ENCODE results near the gene FSIP1. TPM values are rescaled to one million over a fixed set of nuclear protein-coding genes. Genes with fewer than 3 reads are reported as not detected.
A peak's percentile ranks its signal among the peaks of the same experiment; 100 is the strongest.

The FSIP1 gene
- total and polyA plus RNA-seq, 9 of the 15 experiments (the other 6 are each of a cell fraction or from before 2014, with no cell fraction given), result 0.07 to 0.51 (median 0.29) TPM

GRCh38 chr15:39744334-39745103 is 38.1 kb downstream of the FSIP1 start:
- intact Hi-C loops (cut with micrococcal nuclease) (no loop called here), in situ Hi-C loops (cut with MboI) (no loop called here)
- H3K4me3 ChIP-seq, result no peak overlapping the region
- 20% methylated on average over 4 of the region's 7 CpGs for WGBS (ENCODE audit: insufficient coverage, low coverage, missing lambda C conversion rate)
- no peaks in the 10 kb centered on the region for H3K4me1 ChIP-seq (replicated peaks in 1 of 2; ENCODE audit: control insufficient read depth in 2 of 2, insufficient read depth in 2 of 2, low read length in 2 of 2)
- no TSS peak for BruUV-seq (replicated peaks)
- no peak overlapping the region for H2AFZ ChIP-seq (ENCODE audit: low read depth, low read length)
- peak; percentile 58; the same call in 2 of the 3 replicates for ATAC-seq
- no peaks in the 10 kb centered on the region for H3K9me3 ChIP-seq (replicated peaks; ENCODE audit: control insufficient read depth, insufficient read depth, low read depth, low read length)
- H4K20me1 ChIP-seq (replicated peaks; ENCODE audit: control insufficient read depth, insufficient read depth, low read length), result no peaks in the 10 kb centered on the region
- no peak for FAIRE-seq
- no peaks in the 10 kb centered on the region for H3K9me1 ChIP-seq (ENCODE audit: control insufficient read depth, insufficient read depth, low read length)
- peaks cover 0 to 4% of the 10 kb centered on the region in 2 experiments; a peak in 1 of 5 replicates for H3K27me3 ChIP-seq (ENCODE audit: control insufficient read depth in 2 of 2, insufficient read depth in 2 of 2, low read length in 2 of 2)
- CTCF ChIA-PET (ENCODE audit: low intra/inter-chr PET ratio), result no interaction called here
- DNase-seq (ENCODE audit: extremely low read depth in 1 of 4, low spot score in 3 of 4), result no peak
- POLR2A ChIA-PET, result interaction anchor here (0.6 to 2.1 kb wide), 3 partner anchors 9 to 295 kb away, joined by 3 to 5 read pairs (median 3); no protein-coding TSS in a partner anchor
- no peak overlapping the region; a peak in 1 of 4 replicates for H3K9ac ChIP-seq (ENCODE audit: insufficient read depth in 1 of 2, low read depth in 2 of 2, low read length in 2 of 2)
- H3K79me2 ChIP-seq (ENCODE audit: control insufficient read depth, insufficient read depth, low read length), result no peaks in the 10 kb centered on the region
- H3K4me2 ChIP-seq (ENCODE audit: insufficient read depth, low read length), result no peak overlapping the region
- no peak overlapping the region for H3K27ac ChIP-seq (ENCODE audit: extremely low read depth, low read depth, low read length)
- no peak for TF ChIP-seq YBX1 (IDR thresholded peaks at IDR 0.05)
- 0 out of 6 replicates have a peak, but pooled peaks of 1 of the 3 experiments have one; percentile 13 for TF ChIP-seq CTCF (IDR thresholded peaks at IDR 0.05 in 2 of 3, conservative IDR thresholded peaks at IDR 0.05 in 1 of 3; ENCODE audit: insufficient read depth in 2 of 3, low read depth in 1 of 3, low read length in 3 of 3)
- TF ChIP-seq FOXO4 (CRISPR knock-in tag; IDR thresholded peaks at IDR 0.05), result no peak
- no peak for TF ChIP-seq ZNF133 (CRISPR knock-in tag; IDR thresholded peaks at IDR 0.05)
- no peaks in the 10 kb centered on the region for H3K36me3 ChIP-seq (ENCODE audit: control insufficient read depth, insufficient read depth, low read length)

Data from K562 (cell line).